NCI-H524 treated with DMSO at 0.1 percent for 48 hours (cell line): ENCODE data around the gene KIRREL1.
A peak's percentile ranks its signal among the peaks of the same experiment; 100 is the strongest.
"Not testable (repeated sequence)": the region's sequence is repeated elsewhere in the genome, so short reads cannot be mapped to it uniquely, and the experiment has no call there.

ENCODE experiments used
- DNase-seq: peaks from one replicate; lab custom pipeline; 2025; lab: John Stamatoyannopoulos, UW

Gene KIRREL1

DNA sequence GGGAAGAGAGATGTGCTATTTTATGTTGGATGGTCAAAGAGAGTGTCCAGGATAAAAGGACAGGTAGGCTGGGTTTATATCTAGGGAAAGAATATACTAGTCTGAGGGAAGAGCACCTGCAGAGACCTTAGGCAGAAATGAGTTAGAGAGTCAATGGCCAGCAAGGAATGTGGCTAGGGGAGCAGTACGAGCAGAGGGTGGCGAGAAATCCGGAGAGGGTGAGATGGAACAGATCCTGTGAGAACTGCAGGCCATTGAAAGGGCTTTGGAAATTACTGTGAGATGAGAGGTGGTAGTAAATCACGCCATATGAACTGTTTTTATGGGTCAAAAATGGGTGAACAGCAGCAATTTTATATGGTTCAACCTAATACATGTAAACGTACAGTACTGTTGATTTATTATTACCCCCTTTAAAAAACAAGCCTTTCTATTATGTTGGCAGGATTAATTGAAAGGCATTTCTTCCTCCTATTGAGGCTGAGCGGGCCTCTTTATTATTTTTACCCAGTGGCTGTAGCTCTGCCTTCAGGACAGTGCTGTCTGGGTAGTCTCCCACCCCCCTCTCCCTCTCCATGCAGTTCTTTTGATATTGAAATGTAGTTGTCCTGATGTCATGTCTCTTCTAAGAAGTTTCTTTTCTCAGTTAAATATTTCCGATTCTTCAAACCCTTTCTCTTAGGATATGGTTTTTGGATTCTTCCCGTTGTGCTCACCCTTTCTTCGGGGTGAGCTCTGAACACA lies 112.1 kb downstream of the KIRREL1 start:
- DNase-seq: no peak

DNA sequence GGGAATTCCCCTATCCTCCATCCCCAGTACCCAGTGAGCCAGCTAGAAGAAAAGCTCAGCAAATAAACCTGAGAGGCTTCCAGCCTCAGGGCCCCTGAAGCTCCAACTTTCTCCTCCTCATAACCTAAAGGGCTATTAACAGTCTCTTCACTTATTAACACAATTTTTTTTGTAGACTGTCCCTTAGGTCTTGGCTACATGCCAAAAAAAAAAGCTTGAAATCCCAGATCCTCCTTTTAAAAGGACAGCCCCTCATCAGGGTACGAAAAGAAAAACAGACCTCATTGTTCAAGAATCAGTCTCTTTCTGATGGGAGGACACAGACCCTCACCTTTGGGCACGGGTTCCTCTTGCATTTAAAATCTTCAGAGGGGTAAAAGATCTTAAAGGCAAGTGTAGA lies 114.5 kb downstream of the KIRREL1 start:
- DNase-seq: no peak

DNA sequence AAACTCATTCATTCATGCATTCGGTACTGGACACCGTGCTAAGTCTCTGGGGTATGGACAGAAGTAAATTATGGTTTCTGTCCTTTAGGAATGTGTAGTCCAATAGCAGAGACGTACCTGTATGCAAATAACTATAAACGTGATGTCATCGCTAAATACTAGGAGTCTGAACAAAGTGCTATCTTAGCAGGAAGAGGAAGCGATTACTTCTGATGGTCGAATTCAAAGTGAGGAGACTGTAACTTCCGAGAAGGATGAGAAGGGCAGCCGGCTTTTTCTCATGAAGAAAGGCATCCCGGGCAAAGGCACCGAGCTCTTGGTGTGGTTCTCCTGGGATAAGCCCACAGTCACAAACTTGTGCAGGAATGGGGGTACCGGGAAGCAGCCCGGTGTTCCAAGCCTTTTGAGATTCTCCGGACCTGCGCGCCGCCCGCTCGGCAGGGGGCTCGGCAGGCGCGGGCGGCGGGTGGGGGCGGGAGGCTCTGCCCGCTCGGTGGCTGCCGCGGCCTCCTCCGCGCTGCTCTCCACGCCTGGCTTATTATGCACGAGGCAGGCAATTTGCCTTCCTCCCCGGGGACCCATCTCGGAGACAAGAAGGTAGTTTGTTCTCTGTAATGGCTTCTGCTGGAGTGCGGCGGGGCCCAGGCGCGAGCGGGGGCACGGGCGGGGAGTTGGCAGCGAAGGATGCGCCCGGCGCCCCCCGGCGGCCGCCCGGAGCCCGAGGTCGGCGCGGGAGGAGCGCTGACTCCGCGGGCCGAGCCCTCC lies 119.7 kb downstream of the KIRREL1 start:
- no peak for DNase-seq

DNA sequence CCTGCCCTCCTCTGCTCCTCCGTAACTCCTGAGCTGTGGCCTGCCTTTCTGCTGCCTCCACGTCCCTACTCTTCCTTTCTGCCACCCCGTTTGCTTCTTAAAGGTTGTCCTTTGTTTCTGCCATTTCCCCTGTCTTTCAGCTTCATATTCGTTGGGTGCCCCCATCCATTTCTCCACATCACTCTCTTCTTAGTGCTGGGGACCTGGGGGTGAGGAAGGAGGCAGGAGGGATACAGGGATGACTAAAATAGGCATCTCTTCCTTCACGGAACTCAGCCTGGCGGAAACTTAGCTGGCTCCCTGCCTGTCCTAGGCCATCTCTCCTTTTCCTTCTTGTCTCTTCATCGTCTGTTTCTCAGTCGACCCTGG lies 120.3 kb downstream of the KIRREL1 start:
- no peak for DNase-seq

DNA sequence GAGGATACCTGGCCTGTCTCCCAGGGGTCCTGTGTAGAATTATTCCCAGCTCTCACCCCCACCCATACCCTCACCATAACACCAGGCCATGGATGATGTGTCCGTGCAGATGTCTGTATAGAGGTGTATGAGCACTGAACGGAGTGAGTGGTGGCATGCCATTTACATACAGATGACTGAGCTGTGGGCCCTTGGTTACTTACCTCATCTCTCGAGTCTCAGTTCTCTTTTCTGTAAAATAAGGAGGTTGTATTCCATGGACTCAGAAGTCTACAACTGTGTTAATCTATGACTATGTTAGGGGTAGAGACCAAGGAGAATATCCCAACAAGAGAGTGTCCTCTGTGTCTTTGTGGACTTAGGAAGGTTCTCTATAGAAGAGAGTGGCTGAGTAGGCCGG lies 121.7 kb downstream of the KIRREL1 start:
- no peak for DNase-seq

DNA sequence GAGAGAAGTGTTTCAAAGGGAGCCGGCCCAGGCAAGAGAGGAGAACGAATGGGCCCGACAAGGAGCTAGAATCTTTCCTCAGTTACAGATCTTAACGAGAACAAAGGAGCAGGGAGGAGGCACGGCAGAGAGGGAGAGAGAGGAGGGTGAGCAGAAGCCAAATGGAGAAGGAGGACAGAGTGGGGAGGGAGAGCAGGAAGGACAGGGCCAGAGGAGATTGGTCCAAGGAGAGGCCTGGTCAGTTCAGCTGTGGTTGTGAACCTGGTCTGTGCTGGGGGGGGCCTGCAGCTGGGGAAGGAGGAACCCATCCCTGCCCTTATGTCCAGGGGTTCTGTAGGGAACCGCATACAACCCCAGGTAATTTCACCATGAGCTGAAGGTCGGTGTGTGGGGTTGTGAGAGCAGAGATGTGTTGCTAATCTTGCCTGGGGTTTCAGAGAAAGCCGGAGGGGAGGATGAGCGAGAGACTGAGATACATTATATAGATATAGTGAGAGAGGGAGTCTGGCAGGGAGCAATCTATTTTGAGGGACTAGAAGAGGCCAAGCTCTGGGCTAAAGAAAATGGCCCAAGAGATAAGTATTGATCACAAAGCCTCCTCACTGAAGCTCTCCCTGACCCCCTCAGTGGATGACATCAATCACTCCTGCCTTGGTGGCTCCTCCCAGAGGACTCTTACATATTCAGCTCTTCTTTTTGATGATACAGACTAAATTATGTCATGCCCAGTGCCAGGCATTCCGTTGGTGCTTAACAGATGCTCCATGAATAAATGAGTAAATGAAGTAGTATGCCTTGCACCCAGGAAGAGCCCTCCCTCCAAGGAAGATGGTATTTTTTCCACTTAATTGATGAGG lies 123.1 kb downstream of the KIRREL1 start:
- no peak for DNase-seq

DNA sequence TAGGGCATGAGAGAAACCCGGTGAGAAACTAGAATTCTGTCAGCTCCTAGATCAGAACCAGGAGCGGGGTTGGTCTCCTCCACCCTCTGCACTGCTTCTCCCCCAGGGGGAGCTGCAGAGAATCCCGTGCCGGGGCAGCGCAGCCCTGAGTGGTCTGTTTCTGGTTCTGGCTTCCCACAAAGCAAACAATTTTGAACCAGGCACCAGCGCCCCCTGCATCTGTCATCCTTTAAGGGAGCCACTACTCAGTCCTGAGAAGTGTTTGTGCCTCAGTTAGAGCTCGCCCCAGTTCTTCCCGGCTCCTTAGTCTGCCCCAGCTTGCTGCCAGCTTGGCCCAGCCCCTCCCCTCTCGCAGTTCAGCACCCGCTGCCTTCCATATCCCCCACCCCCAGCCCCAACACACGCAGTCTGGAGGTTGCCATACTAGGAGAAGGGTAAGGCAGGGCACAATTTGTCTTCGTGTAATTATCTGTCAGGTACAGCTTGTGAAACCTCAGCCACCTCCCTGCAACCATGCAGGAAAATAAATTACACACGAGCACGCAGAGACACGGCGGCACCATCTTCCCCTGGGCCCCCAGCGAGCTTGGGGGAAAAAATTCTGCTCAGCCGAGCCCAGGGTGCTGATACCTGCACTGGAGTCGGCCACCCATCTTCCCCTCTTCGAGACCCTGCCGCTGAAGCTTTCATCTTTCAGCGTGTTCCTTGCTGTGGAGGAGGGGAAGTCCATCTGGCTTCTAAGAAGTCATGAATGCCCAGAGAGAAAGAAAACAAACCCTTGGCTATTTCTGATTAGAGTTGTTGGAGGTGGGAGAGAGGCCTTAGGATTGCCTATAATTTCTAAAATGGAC lies 124.6 kb downstream of the KIRREL1 start:
- no peak for DNase-seq

DNA sequence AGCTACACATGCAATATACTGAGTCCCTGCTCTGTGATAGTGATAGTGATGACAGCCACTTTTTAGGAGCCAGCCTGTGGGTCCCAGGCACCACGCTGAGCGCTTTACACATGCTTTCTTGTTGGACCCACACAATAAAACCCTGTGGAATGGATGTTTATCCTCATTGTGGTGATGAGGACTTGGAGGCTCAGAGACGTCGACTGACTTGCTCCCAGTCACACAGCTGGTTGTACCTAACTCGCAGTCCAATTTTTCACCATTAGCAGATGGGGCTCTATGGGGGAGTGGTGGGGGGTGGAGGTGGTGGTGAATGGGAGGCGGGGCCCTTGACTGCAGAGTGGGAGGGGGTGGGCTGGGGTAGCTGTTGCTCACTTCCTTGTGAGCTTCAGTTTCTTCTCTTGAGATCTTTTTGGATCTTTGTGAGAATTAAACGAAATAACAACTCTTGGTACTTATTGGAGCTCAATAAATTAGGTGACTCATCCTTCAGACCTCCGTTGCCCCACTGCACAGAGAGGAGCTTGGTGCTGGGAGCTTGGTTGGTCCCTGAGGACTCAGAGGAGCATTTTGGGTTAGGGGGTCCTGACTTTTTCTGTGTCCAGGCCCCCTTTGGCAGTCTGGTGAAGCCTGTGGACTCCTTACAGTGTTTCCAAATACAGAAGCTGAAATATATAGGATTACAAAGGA lies 125.4 kb downstream of the KIRREL1 start:
- DNase-seq: no peak

DNA sequence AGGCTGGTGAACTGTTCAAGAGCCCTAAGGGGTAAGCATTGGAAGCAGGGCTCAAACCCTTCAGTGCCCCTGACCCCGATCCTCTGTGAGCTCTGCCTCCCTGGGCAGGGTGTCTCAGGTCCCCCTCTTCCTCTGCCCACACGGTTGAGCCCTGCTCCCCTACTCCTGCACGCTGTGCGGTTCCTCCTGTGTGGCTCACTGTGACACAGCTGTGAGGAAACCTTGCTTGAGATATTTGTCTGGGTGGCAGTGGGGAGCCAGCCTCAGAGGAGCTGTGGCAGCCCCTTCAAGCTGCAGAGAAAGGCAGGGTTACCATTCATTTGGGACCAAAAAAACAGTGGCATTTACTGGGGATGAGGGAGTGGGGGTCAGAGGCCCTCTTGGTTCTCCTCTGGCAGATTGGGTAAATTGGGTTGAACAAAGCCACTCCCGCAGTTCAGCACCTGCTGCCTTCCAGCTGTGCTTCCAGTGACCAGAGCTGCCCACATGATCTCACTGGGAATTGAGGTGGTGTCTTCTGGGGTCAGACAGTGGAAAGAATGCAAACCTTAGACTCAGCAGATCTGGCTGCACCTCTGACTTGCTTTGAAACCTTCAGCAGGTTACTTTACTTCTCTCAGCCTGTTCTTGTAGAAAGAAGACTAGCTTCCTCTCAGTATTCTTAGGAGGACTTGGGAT lies 126.7 kb downstream of the KIRREL1 start:
- no peak for DNase-seq

DNA sequence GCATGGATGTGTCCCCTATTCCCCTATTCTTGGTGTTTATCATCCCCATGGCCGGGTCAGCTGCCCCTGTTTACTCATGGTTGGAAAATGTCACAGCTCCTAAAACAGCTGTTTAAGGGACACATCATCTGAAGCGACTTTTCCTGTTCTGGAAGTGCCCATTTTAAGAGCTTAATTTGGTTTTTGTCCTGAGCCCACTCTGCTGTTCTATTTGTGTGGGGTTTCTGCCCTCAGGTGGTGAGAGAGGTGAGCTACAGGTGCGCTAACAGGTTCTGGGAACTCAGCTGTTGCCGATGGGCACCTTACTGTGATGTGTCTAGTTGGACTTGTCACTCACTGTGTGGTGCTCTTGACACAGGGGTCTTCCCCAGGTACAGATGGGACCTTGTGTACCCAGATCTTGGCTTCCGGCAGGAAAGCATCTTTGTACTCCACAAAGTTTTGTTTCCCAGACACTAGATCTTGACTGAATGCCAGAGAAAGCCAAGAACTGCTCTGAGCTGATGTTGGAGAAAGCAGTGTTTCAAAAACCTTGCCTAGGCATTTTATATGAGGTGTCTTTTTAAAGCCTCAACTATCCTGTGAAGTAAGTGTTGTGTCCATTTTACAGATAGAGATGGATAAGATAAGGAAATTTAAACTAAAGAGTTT lies 128.3 kb downstream of the KIRREL1 start:
- no peak for DNase-seq

DNA sequence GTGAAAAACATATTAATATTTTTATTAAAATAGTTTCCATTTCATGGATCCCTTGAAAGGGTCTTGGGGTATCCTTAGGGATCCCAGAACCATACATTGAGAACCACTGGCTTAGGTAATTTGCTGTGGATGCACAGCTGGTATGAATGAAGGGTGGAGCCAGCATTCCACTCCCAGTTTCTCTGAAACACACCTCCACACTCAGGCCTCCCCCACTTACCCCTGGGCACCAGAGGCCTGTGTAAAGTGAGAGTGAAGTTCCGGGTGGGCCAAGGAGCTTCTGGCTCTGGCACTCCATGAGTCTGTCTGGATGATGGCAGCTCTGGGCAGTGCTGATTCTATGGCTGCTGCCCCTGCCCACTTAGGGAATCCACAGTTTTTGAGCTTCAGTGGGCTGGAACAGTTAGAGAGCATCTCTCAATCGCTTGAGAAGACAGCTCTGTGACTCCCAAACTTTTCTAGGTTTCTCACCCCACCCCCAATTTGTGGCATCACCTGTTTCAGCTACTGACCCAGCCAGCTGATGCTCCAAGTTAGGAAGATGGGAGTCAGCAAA lies 129.5 kb downstream of the KIRREL1 start:
- no peak for DNase-seq

DNA sequence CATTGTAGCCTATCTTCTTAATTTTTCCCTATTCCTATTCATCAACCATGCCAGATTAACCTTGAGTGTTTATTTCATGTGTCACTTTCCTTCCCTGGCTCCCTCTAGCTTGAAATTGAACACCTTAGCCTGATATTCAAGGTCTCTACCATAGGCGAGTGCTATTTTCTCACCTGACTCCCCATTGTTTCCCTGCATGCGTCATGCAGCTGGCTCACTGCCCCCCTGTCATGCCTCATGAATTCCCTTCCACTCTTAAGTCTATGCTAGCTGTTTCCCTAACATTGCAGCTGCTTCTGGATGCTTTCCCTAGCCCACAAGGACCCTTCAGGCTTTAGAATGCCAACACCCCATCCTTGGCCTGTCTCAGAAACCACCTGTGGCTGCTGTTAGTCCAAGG lies 130.6 kb downstream of the KIRREL1 start:
- DNase-seq: no peak

DNA sequence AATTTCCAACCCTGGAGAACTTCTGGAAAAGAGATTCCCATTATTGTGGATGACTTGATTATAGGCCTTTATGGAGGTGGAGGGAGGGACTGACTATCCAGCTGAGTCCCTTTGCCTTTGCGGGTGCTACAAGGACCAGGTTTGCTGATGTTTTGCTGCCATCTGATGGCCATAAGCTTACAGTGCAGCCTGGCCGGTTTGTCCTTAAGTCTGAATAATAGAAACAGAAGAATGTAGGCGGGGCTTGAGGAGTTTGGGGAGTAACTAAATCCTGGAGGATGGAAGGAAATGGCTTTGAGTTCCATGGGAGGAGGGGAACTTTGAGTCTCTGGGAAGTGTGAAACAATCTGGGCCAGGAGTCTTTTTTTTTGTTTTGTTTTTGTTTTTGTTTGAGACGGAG lies 131.6 kb downstream of the KIRREL1 start:
- DNase-seq: peak; percentile 36

DNA sequence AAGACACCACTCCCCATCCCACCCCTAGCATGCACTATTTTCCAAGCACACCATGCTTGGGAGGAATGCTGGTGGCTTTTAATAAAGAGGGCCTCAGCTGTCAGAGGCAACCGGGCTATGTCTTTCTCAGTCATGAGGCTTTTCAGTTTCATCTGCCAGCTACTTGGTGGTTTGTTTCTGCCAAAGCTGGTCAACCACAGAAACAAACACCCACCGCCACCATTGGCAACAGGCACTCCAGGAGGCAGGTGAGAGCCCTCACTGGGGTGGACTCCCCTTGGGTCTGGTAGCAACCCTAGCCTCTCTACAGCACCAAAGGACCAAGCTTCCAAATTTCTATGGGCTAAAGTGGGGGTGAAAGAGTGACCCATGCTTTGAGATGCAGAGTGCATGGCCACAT lies 133.0 kb downstream of the KIRREL1 start:
- no peak for DNase-seq

DNA sequence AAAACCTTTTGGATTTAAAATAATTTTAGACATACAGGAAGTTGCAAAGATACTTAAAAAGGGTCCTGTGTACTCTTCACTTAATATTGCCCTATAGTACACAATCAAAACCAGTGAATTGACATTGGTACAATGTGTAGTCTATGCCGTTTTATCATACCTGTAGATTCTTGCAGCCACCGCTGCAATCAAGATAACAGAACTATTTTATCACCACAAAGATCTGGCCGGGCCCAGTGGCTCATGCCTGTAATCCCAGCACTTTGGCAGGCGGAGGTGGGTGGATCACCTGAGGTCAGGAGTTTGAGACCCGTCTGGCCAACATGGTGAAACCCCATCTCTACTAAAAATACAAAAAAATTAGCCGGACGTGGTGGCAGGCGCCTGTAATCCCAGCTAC lies 135.1 kb downstream of the KIRREL1 start:
- not testable (repeated sequence) for DNase-seq

DNA sequence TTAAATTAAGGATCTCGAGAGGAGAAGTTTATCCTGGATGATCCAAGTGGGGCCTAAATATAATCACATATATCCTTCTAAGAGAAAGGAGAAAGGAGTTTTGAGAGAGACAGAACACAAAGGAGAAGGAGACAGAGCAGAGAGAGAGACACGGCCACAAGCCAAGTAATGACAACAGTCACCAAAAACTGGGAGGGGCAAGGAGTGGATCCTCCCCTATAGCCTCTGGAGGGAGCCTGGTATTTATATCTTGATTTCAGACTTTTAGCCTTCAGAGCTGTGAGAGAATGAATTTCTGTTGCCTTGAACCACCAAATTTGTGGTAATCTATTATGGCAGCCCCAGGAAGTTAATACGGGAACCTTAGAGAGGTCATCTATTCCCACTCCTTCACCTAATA lies 137.8 kb downstream of the KIRREL1 start:
- DNase-seq: no peak

DNA sequence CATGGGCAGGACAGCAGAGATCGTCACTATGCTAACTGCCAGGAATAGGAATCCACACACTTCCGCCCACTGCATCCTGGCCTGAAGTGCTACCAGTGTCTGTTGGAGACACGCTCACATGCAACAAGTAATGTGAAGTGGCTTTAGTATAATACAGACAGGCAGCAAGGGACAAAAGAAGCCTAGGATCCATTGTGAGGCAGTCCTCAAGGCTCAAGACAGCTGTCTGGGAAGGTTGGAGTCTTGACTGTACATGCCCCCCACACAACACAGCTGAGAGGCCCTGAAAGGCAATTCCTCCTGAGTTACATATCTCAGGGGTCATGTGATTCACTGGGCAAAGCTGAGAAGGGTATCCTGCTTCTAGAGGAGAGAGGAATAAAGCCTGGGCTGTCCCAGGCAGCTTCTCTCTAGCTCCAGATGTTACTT lies 147.3 kb downstream of the KIRREL1 start:
- DNase-seq: no peak

DNA sequence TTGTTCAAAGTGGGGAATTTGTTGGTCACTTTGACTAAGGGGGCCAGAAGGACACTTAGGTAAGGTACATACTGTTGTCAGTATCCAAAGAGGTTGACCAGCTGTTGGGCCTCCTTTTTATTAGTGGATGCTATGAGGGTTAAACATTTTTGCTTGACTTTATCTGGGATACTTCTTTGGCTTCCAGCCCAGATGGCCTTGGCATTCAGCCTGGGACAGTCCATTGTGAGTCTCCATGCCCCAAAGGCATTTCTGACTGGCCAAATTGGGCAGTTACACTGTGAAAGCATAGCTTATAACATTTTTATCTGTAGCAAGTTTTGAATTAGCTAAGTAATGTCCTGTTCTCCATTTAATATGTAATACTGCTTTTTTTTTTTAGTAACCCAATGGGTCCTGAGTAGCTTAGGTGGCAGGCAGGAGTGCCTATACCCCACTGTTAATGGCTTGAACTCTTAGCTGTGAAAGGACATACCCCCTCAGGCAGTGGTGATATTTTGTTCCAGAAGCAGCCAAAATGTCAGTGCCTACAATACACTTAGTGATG lies 151.8 kb downstream of the KIRREL1 start:
- no peak for DNase-seq

DNA sequence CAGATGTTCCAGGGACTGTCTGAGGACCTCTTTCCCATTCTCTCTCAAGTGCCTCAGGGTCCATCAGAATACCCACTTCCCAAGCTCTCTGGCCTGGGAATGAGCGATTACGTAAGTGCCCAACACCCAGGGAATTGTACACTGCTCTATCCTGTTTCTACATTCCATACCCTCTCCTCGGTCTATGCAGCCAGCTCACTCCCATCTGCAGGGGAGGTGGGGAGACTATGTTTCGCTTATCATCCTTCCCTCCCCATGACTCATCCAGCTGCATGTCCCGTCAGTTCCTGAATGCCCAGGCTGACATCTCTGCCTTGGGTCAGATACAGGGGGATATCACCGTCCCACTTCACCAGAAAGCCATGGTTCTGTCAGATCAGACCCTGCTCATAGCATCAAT lies 152.7 kb downstream of the KIRREL1 start:
- DNase-seq: no peak
